ENCODE data around the gene RANGRF.

DNA sequence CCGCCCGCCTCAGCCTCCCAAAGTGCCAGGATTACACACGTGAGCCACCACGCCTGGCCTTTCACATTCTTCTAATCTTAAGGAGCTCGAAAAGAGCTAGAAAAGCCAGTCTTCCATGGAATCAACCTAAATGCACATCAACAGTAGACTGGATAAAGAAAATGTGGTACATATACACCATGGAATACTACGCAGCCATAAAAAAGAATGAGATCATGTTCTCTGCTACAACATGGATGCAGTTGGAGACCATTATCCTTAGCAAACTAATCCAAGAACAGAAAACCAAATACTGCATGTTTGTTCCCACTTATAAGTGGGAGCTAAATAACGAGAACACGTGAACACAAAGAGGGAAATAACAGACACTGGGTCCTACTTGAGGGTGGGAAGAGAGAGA lies 43.7 kb upstream of the RANGRF start:
- TF ChIP-seq EZH2 (IDR thresholded peaks at IDR 0.05) (no peak), POLR2AphosphoS5 (IDR thresholded peaks at IDR 0.05; ENCODE audit: borderline replicate concordance, low read depth, low read length) (no peak), FOXP2 (optimal IDR thresholded peaks at IDR 0.05; ENCODE audit: control extremely low read depth, extremely low read length, insufficient read depth) (no peak)

All from SK-N-MC (cell line).